Measurements from ENCODE around the gene KRT6C. TPM values are rescaled to one million over a fixed set of nuclear protein-coding genes. Genes with fewer than 3 reads are reported as not detected.
A peak's percentile ranks its signal among the peaks of the same experiment; 100 is the strongest.

KRT6C gene
- total and polyA plus RNA-seq, 11 donors, result not detected

DNA sequence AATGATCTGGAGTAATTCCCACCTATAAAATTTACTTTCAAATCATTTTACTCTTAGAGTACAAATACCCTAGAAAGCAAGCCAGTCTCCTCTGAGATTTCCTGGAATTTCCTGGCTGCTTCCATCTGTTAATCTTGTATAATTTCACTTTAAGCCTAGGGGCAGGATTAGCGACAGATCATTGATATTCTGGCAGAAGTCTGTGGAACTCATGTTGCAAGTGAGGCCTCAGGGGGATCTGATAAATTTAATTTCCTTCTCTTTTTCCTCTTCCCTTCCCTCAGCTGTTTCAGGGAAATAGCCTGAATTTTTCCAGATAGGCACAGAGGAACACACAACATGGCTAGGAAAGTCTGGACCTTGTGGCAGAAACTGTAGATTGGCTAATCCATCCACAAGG lies 25.3 kb upstream of the KRT6C start:
- Histone ChIP-seq H3K27ac (no peak overlapping the region), H3K4me1 (peaks cover 0 to 25% (median 5%) of the 10 kb centered on the region in 12 donors), H3K9me3 (peaks cover 0 to 8% (median 0%) of the 10 kb centered on the region in 12 donors), H3K4me3 (no peak overlapping the region), H3K36me3 (no peaks in the 10 kb centered on the region), H3K27me3 (peaks cover 0 to 4% (median 0%) of the 10 kb centered on the region in 9 donors)
- no peak for ATAC-seq
- no peak for DNase-seq
- 31 to 58% (median 45%) methylated on average over 1 of the region's 1 CpG for WGBS, 4 donors
- intact Hi-C loops (cut with DNase I), result loop anchor here in 1 of 10 donors (10.0 kb wide), 1 partner anchor 84 kb away; no protein-coding TSS in a partner anchor
- TF ChIP-seq, protein P1, sequence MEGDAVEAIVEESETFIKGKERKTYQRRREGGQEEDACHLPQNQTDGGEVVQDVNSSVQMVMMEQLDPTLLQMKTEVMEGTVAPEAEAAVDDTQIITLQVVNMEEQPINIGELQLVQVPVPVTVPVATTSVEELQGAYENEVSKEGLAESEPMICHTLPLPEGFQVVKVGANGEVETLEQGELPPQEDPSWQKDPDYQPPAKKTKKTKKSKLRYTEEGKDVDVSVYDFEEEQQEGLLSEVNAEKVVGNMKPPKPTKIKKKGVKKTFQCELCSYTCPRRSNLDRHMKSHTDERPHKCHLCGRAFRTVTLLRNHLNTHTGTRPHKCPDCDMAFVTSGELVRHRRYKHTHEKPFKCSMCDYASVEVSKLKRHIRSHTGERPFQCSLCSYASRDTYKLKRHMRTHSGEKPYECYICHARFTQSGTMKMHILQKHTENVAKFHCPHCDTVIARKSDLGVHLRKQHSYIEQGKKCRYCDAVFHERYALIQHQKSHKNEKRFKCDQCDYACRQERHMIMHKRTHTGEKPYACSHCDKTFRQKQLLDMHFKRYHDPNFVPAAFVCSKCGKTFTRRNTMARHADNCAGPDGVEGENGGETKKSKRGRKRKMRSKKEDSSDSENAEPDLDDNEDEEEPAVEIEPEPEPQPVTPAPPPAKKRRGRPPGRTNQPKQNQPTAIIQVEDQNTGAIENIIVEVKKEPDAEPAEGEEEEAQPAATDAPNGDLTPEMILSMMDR (IDR thresholded peaks at IDR 0.05), result no peak
- no peak for TF ChIP-seq POLR2A (IDR thresholded peaks at IDR 0.05)

GRCh38 chr12:52497975-52498374 lies 24.4 kb upstream of the KRT6C start:
- no peak overlapping the region for H3K4me3 ChIP-seq
- intact Hi-C loops (cut with DNase I), result loop anchor here in 1 of 10 donors (10.0 kb wide), 1 partner anchor 83 kb away; no protein-coding TSS in a partner anchor
- DNase-seq (no peak), ATAC-seq (no peak)
- WGBS, 4 donors, result 86 to 93% (median 89%) methylated on average over 7 of the region's 7 CpGs
- peaks cover 0 to 7% (median 0%) of the 10 kb centered on the region in 9 donors for H3K27me3 ChIP-seq
- H3K27ac ChIP-seq, result no peak overlapping the region
- TF ChIP-seq POLR2A (IDR thresholded peaks at IDR 0.05), result no peak
- TF ChIP-seq, protein P1 (IDR thresholded peaks at IDR 0.05), result no peak
- peaks cover 0 to 25% (median 5%) of the 10 kb centered on the region in 12 donors for H3K4me1 ChIP-seq
- no peaks in the 10 kb centered on the region for H3K36me3 ChIP-seq
- H3K9me3 ChIP-seq, result peaks cover 0 to 7% (median 0%) of the 10 kb centered on the region in 12 donors

DNA sequence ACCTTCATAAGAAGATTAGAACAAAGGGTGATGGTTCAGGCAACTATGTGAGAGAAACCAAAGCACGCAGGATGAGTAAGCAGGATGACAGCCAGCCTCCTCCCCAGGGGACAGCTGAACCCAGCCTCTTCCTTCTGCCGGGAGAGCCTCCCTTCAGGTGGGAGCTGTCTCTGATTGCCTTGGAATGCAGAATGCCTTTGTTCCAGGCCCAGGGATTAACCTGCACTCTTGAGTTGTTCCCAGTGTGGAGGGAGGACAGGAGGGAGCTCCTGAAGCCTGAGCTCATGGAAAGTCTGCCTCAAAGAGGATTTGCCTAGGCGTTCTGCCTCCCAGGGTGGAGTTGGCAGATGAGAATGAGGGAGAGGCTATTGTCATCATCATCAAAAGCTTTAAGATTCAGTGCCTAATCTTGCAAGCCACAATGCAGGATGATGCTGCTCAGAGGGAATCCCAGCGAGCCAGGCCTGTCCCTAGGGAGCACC lies 23.0 kb upstream of the KRT6C start:
- H3K27me3 ChIP-seq, result peaks cover 0 to 12% (median 0%) of the 10 kb centered on the region in 9 donors
- DNase-seq, result peak in 1 of 5 donors; percentile 45
- H3K36me3 ChIP-seq, result no peaks in the 10 kb centered on the region
- WGBS, 4 donors, result 40 to 71% (median 57%) methylated on average over 4 of the region's 4 CpGs
- intact Hi-C loops (cut with DNase I), result loop anchor here in 1 of 10 donors (10.0 kb wide), 1 partner anchor 82 kb away; no protein-coding TSS in a partner anchor
- H3K4me1 ChIP-seq, result peaks cover 0 to 25% (median 5%) of the 10 kb centered on the region in 12 donors
- H3K4me3 ChIP-seq, result no peak overlapping the region
- ATAC-seq, result peak in 2 of 4 donors; percentile 49 to 60
- no peaks in the 10 kb centered on the region for H3K9me3 ChIP-seq
- TF ChIP-seq, protein P1 (IDR thresholded peaks at IDR 0.05), result no peak
- no peak for TF ChIP-seq POLR2A (IDR thresholded peaks at IDR 0.05)
- H3K27ac ChIP-seq, result peak overlapping the region in 2 of 12 donors; percentile 26 to 66

DNA sequence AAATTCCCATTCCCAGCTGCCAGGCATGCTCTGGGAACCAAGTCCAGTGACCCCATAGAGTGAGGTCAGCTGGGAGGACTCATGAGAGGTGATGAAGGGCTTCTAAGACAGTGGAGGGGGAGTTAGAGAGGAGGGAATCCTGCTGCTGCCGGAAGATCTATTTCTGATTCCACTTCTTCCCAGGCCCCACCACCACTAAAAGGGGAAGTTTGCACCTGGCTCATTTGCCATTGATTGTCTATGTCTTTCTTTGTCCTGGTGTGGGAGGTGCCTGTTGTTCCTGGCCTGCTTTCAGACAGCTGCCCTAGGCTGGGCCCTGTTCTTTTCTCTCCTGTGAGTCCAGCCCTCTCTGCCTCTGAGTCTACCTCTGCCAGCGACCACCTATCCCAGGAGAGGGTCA lies 22.4 kb upstream of the KRT6C start:
- WGBS, 4 donors, result 43 to 69% (median 55%) methylated on average over 2 of the region's 2 CpGs
- Histone ChIP-seq H3K4me1 (peaks cover 0 to 25% (median 5%) of the 10 kb centered on the region in 12 donors), H3K27me3 (peaks cover 0 to 16% (median 0%) of the 10 kb centered on the region in 9 donors), H3K36me3 (no peaks in the 10 kb centered on the region), H3K27ac (peak overlapping the region in 2 of 12 donors; percentile 26 to 66), H3K9me3 (no peaks in the 10 kb centered on the region), H3K4me3 (no peak overlapping the region)
- intact Hi-C loops (cut with DNase I), result loop anchor here in 1 of 10 donors (10.0 kb wide), 1 partner anchor 81 kb away; no protein-coding TSS in a partner anchor
- DNase-seq, result no peak
- TF ChIP-seq, protein P1 (IDR thresholded peaks at IDR 0.05), result no peak
- TF ChIP-seq POLR2A (IDR thresholded peaks at IDR 0.05), result no peak
- peak in 2 of 4 donors; percentile 21 to 24 for ATAC-seq

All from heart left ventricle (tissue), 16 donors.